Right lobe of liver (tissue), 4 donors: ENCODE results near the gene ACP3.

Experiments
- CTCF ChIP-seq, 4 donors: fragments of 200-600 bp in 3 of 4; fragments of 450-650 bp in 1 of 4; IDR thresholded peaks; one replicate each; pipeline versions ENCODE4 v1.5.1 to v1.8.0; 2016 to 2022; ENCODE audit warnings: antibody characterized with exemption in 4 of 4, mild to moderate bottlenecking in 2 of 4
- POLR2A ChIP-seq: fragments of 450-650 bp; IDR thresholded peaks from one replicate; pipeline ENCODE4 v1.6.1; 2017; ENCODE audit warnings: antibody characterized with exemption, mild to moderate bottlenecking
- donor health status: DM: no; HTN: no; CAD: no.
- donor health status: DM: no; HTN: no; CAD: no.
- donor health status: DM: no; HTN: yes; CAD: no.

DNA sequence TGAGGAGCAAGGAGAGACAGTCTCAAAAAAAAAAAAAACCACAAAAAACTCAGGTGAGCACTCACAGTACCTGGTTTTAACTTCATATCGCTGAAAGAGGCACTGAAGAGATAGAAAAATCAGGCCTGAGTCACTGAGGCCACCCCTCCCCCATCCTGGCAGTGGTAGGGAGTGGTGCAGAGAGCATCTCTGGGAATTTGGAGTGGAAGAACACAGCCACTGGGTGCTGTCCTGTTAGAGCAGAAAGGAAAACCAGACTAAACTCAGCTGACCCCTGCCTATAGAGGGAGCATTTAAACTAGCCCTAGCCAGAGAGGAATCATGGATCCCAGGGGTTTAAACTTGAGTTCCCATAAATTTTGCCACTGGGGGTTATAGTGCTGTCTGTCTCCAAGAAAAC lies 77.9 kb downstream of the ACP3 start:
- TF ChIP-seq CTCF (IDR thresholded peaks at IDR 0.05) (no peak), POLR2A (no peak)
